Ovary (tissue), 9 donors: ENCODE data around the gene MBP. TPM values are rescaled to one million over a fixed set of nuclear protein-coding genes. Genes with fewer than 3 reads are reported as not detected.

ENCODE experiments used
- DNase-seq, 5 donors: peaks; one replicate each; pipeline ENCODE4 v3.0.0-alpha.2; 2019 to 2020
- H3K27ac ChIP-seq, 2 donors: fragments of 200-600 bp; one replicate each; pipeline versions ENCODE4 v1.5.1 to v1.8.0; 2019 to 2022
- H3K27me3 ChIP-seq: fragments of 200-600 bp; one replicate; pipeline ENCODE4 v1.8.0; 2022
- H3K36me3 ChIP-seq: fragments of 200-600 bp; sonication (generic); one replicate; pipeline ENCODE4 v1.5.1; 2019
- H3K4me1 ChIP-seq: one replicate; pipeline ENCODE4 v1.8.1; 2013; ENCODE audit warnings: mild to moderate bottlenecking, moderate library complexity; ENCODE audit not compliant: insufficient read depth
- H3K4me3 ChIP-seq: fragments of 200-600 bp; sonication (generic); one replicate; pipeline ENCODE4 v1.5.1; 2017
- H3K9me3 ChIP-seq, 2 donors: fragments of 200-600 bp in 1 of 2; sonication (generic) in 1 of 2; one replicate each; pipeline versions ENCODE4 v1.5.1 to v1.8.1; 2013 to 2019; ENCODE audit warnings: mild to moderate bottlenecking in 1 of 2, moderate library complexity in 1 of 2
- EP300 ChIP-seq: sonication (generic); formaldehyde crosslinking; IDR thresholded peaks from one replicate; pipeline ENCODE4 v1.6.1; 2017; ENCODE audit warnings: antibody characterized with exemption
- POLR2A ChIP-seq: fragments of 450-650 bp; IDR thresholded peaks from one replicate; pipeline ENCODE4 v1.6.1; 2017; ENCODE audit warnings: antibody characterized with exemption, mild to moderate bottlenecking, moderate library complexity
- WGBS, 3 donors: extraction: QIAGEN DNeasy Blood & Tissue Kit in 1 of 3; methylation state at CpG; one replicate each; pipeline versions ENCODE4 v1.1.5 to v1.1.7; 2013 to 2017; 5-methylcytosine and 5-hydroxymethylcytosine counted together
- intact Hi-C, 4 donors: fragments of 100-400 bp; cut with DNase I; formaldehyde crosslinking; loops; one replicate each; pipeline versions ENCODE4 v1.11.0 to v1.15.1; 2022 to 2023
- polyA plus RNA-seq, 2 donors: library from polyadenylated mRNA; stranded (reverse); fragments of 200-250 nt in 1 of 2; fragments of 350-450 nt in 1 of 2; fragmentation: Illumina TruSeq in 1 of 2; extraction: RNeasy Lipid Tissue Mini Kit (QIAGEN cat#74804) in 1 of 2; gene quantifications; one replicate each; pipeline ENCODE4 v1.2.3, GENCODE V29; 2013 to 2014
- total RNA-seq, 7 donors: library from RNA; depleted of rRNA in 2 of 7; stranded (reverse); fragments of >200 nt in 2 of 7; fragmentation: NEBNext Ultra II Directional in 3 of 7; extraction: Animal tissue kit (Norgen Biotek cat#: 25700) in 3 of 7; gene quantifications; one replicate each; pipeline versions ENCODE4 v1.1.0 to v1.2.4, GENCODE V29; 2016 to 2023
- TF ChIP-seq, protein P1 (sequence below), 3 donors: fragments of 450-650 bp in 2 of 3; fragments of 200-600 bp in 1 of 3; IDR thresholded peaks; one replicate each; pipeline versions ENCODE4 v1.5.1 to v1.8.0; 2016 to 2022; ENCODE audit warnings: antibody characterized with exemption in 3 of 3, mild to moderate bottlenecking in 1 of 3
- donor health status: DM: no; HTN: no; CAD: no; lungs with moderate emphysema.
- donor health status: DM: no; HTN: no; CAD: no.
- donor health status: Bipolar disorder and iron deficiency.
- donor health status: DM: yes; HTN: yes; CAD: no.
- donor health status: DM: no; HTN: no; CAD: no.
- donor health status: DM: yes; HTN: yes; CAD: no.

Gene MBP
- total and polyA plus RNA-seq, 9 donors = 7.1 to 38.2 (median 23.2) TPM

DNA sequence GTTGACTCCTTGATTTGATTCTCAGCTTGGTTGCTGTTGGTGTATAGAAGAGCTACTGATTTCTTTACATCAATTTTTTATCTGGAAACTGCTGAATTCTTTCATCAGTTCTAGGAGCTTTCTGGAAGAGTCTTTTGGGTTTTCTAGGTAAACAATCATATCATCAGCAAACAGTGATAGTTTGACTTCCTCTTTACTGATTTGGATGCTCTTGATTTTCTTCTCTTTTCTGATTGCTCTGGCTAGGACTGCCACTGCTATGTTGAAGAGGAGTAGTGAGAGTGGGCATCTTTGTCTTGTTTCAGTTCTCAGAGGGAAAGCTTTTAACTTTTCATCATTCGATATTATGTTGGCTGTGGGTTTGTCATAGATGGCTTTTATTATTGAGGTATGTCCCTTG, 169.7 kb downstream of the MBP start:
- Histone ChIP-seq H3K4me3 (no peak overlapping the region), H3K9me3 (no peaks in the 10 kb centered on the region), H3K4me1 (peaks cover 2% of the 10 kb centered on the region), H3K36me3 (no peaks in the 10 kb centered on the region), H3K27ac (no peak overlapping the region), H3K27me3 (no peaks in the 10 kb centered on the region)
- WGBS, 3 donors = 95 to 98% (median 97%) methylated on average over 1 of the region's 1 CpG
- intact Hi-C loops = no loop called here
- TF ChIP-seq, protein P1, sequence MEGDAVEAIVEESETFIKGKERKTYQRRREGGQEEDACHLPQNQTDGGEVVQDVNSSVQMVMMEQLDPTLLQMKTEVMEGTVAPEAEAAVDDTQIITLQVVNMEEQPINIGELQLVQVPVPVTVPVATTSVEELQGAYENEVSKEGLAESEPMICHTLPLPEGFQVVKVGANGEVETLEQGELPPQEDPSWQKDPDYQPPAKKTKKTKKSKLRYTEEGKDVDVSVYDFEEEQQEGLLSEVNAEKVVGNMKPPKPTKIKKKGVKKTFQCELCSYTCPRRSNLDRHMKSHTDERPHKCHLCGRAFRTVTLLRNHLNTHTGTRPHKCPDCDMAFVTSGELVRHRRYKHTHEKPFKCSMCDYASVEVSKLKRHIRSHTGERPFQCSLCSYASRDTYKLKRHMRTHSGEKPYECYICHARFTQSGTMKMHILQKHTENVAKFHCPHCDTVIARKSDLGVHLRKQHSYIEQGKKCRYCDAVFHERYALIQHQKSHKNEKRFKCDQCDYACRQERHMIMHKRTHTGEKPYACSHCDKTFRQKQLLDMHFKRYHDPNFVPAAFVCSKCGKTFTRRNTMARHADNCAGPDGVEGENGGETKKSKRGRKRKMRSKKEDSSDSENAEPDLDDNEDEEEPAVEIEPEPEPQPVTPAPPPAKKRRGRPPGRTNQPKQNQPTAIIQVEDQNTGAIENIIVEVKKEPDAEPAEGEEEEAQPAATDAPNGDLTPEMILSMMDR (IDR thresholded peaks at IDR 0.05) = no peak
- TF ChIP-seq EP300 (no peak), POLR2A (no peak)
- no peak for DNase-seq

DNA sequence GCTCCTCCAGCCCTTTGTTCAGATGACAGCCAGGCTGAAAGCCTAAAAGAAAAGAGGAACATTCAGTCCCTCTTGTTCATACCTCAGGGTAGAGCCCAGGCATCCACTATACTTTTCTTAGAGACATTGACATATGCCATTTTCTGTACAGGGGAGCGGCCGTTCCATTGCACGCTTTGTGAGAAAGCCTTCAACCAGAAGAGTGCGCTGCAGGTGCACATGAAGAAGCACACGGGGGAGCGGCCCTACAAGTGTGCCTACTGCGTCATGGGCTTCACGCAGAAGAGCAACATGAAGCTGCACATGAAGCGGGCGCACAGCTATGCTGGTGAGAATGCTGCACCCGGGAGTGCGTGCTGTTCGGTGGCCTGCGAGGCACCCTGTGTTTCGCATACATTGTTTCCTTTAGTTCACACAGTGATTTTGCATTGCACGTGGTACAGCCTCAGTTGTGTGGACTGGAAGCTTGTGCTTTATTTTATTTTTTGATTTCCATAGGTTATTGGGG, 172.0 kb downstream of the MBP start:
- Histone ChIP-seq H3K9me3 (no peaks in the 10 kb centered on the region), H3K27ac (no peak overlapping the region), H3K36me3 (no peaks in the 10 kb centered on the region), H3K4me3 (no peak overlapping the region), H3K27me3 (no peaks in the 10 kb centered on the region), H3K4me1 (peaks cover 2% of the 10 kb centered on the region)
- intact Hi-C loops = no loop called here
- WGBS, 3 donors = 90 to 96% (median 92%) methylated on average over 16 of the region's 16 CpGs
- TF ChIP-seq, protein P1 (IDR thresholded peaks at IDR 0.05) = no peak
- TF ChIP-seq EP300 (no peak), POLR2A (no peak)
- no peak for DNase-seq

DNA sequence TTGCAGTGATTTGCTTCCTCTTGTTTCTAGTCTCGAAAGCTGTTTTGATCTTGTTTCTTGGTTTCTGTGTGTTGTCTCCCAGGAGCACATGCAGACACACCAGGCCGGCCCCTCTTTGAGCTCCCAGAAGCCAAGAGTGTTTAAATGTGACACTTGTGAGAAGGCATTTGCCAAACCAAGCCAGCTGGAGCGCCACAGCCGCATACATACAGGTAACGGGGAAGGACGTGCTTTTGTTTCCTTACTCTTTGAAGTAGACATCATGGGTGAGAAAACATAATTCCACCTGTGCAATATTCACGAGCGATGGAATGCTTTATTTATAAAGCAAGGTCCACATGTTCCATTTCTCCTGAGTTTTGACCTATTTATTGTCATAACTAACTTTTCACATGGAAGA, 173.0 kb downstream of the MBP start:
- Histone ChIP-seq H3K27me3 (no peaks in the 10 kb centered on the region), H3K4me3 (no peak overlapping the region), H3K4me1 (peaks cover 2% of the 10 kb centered on the region), H3K9me3 (no peaks in the 10 kb centered on the region), H3K27ac (no peak overlapping the region), H3K36me3 (no peaks in the 10 kb centered on the region)
- TF ChIP-seq POLR2A = no peak
- TF ChIP-seq, protein P1 (IDR thresholded peaks at IDR 0.05) = no peak
- TF ChIP-seq EP300 = no peak
- WGBS, 3 donors = 83 to 89% (median 89%) methylated on average over 8 of the region's 8 CpGs
- DNase-seq = no peak
- intact Hi-C loops = no loop called here

DNA sequence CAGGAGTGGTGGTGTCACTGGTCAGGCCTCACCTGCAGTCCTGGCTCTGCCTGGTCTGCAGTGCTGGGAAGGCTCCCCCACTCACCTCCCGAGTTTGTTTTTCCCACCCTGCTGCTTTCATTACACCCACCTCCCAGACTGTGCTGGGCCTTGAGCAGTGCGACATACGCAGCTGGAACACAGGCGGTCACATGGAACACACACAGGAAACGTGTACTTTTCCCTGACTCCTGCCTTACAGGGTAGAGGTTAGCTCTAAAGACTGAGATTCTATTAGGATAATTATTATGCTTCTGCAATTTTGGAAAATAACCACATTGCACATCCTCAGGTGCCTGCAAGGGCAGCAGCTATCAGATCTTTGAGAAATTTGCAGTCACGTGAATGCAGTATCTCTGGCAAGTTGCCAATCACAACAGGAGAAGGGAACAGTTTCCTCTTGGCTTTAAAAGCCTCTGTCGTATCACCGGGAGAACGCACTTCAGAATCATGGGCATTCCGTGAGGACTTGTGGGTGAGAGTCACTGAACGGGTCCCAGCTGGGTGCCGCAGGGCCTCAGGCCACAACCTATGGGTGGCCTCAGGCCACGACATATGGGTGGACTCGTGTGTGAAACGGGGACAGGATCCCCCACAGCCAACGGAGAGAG, 173.8 kb downstream of the MBP start:
- Histone ChIP-seq H3K4me3 (no peak overlapping the region), H3K27ac (no peak overlapping the region), H3K36me3 (no peaks in the 10 kb centered on the region), H3K9me3 (no peaks in the 10 kb centered on the region), H3K27me3 (no peaks in the 10 kb centered on the region), H3K4me1 (peaks cover 2% of the 10 kb centered on the region)
- intact Hi-C loops = no loop called here
- TF ChIP-seq, protein P1 (IDR thresholded peaks at IDR 0.05) = no peak
- TF ChIP-seq POLR2A (no peak), EP300 (no peak)
- DNase-seq = no peak
- 66 to 74% (median 70%) methylated on average over 16 of the region's 16 CpGs for WGBS, 3 donors
